Measurements from ENCODE around the gene PLCB1.

The PLCB1 gene

DNA sequence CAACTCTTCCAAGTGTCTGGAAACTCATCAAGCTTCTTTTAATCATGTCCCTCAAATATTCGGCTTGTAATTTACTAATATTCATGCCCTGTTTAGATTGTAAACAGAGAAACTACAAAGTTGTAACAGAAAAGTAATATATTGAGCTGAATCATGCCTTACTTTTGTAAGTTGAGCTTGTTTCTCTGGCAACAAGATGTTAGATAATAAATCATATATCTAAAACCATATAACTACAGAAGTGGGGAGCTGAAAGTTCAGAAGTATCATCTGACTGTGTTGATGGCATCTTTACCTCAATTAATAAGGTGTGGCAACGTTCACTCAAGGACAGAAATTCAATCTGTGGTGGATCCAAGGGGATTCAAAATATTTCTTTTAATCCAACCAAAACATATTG, 263.9 kb downstream of the PLCB1 start:
- no peak for DNase-seq (ENCODE audit: low read depth in 2 of 2, low spot score in 1 of 2)

DNA sequence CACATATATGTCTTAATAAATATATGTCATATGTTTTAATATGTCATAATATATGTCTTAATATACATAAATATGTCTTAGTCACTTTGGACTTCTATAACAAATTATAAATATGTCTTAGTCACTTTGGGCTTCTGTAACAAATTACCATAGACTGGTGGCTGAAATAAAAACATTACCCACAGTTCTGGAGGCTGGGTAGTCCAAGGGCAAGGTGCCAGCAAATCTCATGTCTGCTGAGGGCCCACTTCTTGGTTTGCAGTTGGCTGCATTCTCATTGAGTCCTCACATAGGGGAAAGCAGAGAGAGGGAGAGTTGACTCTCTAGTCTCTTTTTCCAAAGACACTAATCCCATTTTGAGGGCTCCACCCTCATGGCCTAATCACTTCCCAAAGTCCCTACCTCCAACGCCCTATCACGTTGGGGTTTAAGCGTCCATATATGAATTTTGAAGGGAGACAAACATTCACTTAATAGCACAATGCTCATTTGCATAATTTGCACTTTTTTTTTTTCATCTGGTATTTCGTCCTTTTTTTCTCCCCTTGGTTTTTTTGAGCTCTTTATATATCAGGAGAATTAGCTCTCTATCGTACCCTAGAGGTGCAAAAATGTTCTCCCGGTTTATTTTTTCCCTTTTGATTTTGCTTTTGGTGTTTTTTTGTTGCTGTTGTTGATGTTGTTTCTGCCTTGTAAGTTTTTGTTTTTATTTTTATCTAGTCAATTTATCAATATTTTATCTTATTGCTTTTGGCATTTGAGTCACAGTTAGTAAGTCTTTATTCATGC, 266.4 kb downstream of the PLCB1 start:
- DNase-seq (ENCODE audit: low read depth in 2 of 2, low spot score in 1 of 2) = no peak

DNA sequence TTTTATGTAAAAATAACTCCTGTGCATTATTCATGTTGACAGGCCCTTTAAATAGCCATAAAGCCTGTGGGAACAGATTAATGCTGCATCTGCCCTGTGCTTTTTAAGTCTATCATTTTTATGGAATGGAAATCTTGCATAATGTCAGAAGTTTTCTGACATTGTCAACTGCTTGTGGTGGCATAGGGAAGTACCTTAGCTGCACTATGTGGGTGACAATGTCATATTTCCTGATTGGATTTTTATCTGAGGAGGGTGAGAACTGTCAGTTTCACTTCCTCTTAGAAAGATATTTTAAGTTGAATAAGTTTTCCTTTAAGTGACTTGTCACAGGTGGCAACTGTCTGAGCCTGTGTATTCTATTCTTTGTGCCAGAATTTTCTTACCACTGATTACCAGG, 267.9 kb downstream of the PLCB1 start:
- DNase-seq (ENCODE audit: low read depth in 2 of 2, low spot score in 1 of 2) = no peak

DNA sequence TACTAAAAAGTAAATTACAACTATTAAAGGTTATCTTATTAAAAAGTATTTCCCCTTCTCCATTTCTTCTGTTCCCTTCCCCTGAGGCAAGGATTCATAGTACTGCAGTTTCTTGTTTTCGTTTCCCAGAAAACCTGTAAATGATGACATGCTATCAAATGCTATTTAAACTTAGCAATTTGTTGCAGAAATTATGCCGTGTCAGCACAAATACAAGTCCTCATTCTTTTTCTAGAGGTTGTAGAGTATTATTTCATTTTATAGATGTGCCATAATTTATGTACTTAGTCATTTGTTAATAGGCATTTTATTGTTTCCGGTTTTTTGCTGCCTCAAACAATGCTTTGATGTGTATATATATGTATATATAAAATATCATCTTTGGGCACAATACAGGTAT, 268.4 kb downstream of the PLCB1 start:
- DNase-seq (ENCODE audit: low read depth in 2 of 2, low spot score in 1 of 2) = no peak

DNA sequence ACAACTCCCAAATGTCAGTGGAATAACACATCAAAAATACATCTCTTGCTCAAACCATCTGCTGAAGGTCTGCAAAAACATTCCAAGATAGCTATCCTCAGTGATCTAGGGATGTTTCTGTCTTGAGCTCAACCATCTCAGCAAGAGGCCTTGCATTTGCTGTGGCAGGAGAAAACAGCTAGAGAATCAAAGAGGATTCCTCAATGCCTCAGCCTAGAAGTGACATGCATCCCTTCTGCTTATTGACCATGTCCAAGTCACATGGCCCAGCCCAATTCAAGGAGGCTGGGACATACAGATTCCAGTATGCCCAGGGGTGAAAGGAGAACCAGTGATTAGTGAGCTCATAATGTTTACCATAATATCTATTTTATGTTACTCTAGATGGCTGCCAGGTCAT, 269.5 kb downstream of the PLCB1 start:
- DNase-seq (ENCODE audit: low read depth in 2 of 2, low spot score in 1 of 2) = no peak

DNA sequence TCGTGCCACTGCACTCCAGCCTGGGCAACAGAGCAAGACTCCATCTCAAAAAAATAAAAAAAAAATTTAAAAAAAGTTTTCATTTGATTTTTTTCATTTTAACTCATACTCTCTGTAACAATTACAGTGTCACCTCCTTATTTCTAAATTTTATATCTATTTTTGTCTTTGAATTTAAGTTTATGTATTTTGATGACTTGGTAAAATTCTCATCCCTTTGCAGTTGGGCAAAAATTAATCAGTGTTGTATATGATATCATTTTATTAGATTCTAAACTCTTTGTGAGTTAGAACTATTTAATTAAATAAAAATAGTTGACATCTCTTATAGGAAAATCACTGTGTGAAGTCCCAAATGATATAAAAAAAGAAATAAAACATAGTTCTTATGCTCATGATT, 270.7 kb downstream of the PLCB1 start:
- DNase-seq (ENCODE audit: low read depth in 2 of 2, low spot score in 1 of 2) = no peak

DNA sequence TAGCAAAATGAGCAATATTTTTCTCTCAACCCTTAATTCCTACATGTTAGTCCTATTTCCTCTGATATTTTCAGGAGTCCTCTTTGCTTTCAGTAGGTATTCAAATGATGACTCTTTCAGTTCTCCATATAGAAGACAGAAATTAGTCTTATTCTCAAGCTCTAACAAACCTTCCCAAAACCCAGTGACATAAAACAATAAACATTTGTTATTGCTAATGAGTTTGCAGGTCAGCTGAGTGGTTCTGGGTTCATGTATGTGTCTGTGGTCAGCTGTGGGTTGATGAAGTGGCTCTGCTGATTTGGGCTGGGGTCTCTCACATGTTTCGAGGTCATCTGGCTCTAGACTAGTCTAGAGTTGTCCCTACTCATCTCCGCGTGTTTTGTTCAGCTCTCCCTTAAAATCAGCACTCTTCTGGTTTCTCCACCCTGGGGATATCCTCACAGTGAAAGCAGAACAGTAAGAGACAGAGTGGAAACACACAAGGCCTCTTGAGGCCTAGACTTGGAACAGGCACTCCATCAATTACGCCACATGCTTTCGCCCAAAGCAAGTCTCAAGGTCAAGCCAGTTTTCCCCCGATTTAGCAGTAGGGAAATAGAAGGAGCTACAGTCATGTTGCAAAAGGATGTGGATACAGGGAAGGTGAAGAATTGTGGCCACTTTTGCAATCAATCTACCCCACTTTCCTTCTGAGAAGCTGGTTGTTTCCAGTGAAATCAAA, 273.0 kb downstream of the PLCB1 start:
- no peak for DNase-seq (ENCODE audit: low read depth in 2 of 2, low spot score in 1 of 2)

DNA sequence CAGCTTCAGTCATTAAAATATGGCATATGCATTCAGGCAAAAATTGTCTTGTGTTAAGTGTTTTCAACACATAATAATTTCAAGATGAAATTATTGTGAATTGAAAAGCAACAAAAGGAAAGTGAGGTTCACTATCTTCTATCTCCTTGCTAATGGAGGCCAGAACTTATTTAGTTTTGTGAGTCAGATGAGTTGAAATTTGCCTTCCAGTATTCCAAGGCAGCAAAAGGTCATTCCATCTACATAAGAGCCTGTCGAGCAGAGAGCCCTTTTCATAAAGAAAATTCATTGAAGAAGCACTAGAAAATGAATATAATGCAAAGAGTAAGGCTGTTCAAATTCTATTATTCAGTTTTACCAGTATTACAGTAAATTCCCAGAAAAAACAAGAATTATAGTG, 274.3 kb downstream of the PLCB1 start:
- DNase-seq (ENCODE audit: low read depth in 2 of 2, low spot score in 1 of 2) = no peak

DNA sequence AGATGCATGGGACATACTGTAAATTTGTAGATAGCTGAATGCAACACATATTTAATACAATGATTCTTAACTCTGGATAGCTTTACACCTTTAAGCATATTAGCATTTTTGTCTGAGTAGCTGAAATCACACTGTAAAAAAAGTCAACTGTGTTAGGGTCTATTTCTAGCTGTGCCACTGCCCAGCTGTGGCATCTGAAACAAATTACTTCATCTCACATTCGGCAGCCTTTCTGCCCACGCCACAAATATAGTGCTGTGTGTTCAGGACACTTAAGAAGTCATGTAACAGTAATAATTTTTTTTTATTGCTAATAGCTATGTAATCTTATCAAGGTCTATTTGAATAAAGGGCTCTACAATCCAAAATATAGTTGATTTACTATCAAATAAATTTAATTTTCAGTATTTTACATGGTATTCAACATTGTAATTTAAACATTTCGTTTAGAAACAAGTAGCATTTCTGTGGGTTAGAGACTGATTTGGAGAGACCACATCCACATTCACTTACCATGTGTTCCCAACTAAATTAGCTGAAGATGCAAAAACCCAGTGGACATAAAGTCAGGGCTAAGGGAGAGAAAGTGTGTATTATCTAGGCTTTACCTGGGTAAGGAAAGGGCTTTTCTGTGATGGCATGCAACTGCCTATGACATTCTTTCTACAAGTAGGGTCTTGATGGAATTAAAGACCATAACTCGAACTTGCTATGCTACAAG, 276.7 kb downstream of the PLCB1 start:
- no peak for DNase-seq (ENCODE audit: low read depth in 2 of 2, low spot score in 1 of 2)

DNA sequence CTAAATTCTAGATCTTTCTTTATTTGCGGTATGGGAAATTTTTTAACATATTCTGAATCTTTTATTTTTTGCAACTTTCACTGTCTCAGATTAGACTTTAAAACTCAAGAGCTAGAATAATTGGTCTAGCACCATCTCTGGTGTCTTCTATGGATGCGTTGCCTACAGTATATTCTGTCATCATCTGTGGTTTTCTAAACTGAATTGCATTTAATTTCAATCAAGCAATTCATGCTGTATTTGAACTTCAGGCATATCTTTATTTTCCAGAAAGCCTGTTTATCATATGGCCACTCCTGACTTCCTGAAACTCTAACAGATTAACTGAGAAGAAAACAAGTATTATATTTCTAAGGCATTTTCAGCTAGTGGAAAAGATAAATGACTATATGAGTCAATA, 281.6 kb downstream of the PLCB1 start:
- DNase-seq (ENCODE audit: low read depth in 2 of 2, low spot score in 1 of 2) = no peak

DNA sequence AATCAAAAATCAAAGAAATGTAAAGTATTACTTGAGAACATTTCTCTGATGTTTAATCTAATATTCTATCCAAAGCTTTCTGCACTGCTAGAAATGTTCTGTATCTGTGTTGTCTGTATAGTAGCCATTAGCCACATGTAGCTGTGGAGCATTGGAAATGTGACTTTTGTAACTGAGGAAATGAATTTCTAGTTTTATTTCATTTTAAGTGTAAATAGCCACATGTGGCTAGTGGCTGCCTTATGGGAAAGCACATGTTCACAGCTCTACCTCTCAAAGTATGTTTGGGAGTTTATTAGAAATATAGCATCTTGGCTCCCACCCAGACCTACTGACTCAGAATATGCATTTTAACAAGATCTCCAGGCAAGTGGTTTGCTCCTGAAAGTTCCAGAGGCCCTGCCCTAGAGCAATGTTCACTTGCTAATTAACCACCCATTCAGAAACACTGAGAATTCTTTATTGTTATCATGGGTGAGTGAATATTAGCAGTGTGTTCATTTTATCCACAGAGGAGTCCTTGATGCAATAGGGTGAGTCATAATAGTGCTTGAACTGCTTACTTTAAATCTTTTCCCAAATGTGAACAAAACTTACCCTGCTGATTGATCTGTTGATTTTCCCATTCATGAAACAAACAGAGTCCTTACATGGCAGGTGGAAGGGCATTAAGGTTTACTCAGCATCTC, 282.7 kb downstream of the PLCB1 start:
- no peak for DNase-seq (ENCODE audit: low read depth in 2 of 2, low spot score in 1 of 2)

DNA sequence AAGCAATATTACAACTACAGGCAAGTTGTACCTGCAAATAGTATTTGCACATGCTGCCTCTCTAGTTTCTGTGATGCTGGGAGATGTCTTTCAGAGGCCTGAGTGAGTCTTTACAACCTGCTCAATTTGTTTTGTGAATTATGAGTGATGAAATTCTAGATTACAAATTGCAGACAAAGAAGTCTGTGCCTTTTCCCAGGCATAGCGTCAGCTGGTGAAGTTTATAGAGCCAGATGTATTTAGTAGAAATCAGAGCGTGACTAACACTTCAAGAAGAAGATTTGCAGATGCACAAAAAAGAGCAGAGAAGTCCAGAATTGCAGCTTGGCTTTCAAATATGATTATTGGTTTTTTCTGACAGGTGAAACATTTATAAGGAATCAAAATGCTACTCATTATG, 289.9 kb downstream of the PLCB1 start:
- DNase-seq (ENCODE audit: low read depth in 2 of 2, low spot score in 1 of 2) = no peak

DNA sequence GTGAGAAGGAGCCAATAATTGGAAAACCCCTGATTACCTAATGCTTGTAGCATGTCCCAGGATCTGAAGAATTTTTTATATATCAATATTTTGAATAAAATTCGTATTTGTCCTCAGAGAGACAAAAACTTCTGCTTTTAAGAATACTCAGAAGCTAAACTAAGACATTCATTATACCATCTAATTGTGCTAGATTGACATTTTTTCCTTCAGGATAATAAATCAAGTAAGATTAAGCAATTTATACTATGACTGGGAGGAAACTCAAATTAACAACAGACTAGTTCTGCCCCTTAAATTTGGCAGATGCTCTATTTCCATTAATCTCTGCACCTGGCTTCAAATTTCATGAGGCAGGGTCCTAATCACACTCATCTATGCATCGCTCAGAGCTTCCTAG, 291.4 kb downstream of the PLCB1 start:
- no peak for DNase-seq (ENCODE audit: low read depth in 2 of 2, low spot score in 1 of 2)

DNA sequence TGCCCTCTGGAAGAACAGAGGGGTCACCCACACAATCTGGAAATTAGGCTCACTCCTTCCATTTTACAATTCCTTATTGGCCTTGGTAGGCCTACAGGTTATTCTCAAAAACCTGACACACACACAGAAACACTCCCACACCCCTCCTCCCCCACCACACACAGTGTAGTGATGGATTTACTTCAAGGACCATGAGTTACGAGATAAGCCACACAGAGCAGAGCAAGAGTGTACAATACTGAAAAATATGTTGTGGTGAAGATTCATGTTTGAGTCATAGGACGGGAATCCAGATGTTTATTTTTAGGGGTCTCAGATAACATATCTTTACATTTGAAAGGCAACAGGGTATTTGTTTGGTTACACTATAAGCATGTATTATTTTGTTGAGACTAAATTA, 291.9 kb downstream of the PLCB1 start:
- DNase-seq (ENCODE audit: low read depth in 2 of 2, low spot score in 1 of 2) = no peak

DNA sequence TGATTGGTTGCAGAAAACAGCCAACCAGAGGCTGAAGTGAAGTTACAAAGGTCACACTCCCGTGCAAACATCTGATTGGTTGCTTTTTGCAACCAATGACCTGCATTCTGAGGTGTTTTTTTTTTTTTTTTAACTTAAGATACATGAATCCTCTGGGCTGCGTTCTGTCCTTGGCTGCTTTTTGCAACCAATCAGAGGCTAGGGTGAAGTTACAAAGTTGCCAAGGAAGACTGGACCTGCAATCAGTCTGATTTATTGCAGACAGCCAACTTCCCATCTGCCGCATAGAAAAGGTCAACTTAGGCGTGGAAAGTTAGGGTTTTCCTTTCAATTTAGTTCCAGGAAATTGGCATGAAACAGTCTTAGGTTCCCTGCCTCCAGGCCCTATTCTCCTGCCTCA, 292.9 kb downstream of the PLCB1 start:
- no peak for DNase-seq (ENCODE audit: low read depth in 2 of 2, low spot score in 1 of 2)

DNA sequence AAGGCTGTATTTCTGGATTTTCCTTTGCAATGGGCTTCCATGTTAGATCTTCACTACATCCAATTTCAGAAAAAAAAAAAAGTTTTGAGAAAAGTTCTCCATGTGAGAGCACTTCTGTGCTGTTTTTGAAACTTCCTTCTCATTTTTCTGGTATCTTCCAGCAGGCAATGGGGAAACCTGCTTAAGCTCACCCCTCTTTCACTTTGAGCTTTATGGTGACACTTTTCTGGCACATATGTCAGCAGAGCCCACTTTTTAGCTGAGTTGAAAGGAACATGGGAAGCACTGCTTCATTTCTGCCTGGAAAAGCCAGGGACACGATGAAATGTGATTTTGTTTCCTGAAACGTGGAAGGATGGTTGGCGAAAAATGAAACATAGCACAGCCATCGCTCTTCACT, 293.7 kb downstream of the PLCB1 start:
- no peak for DNase-seq (ENCODE audit: low read depth in 2 of 2, low spot score in 1 of 2)

DNA sequence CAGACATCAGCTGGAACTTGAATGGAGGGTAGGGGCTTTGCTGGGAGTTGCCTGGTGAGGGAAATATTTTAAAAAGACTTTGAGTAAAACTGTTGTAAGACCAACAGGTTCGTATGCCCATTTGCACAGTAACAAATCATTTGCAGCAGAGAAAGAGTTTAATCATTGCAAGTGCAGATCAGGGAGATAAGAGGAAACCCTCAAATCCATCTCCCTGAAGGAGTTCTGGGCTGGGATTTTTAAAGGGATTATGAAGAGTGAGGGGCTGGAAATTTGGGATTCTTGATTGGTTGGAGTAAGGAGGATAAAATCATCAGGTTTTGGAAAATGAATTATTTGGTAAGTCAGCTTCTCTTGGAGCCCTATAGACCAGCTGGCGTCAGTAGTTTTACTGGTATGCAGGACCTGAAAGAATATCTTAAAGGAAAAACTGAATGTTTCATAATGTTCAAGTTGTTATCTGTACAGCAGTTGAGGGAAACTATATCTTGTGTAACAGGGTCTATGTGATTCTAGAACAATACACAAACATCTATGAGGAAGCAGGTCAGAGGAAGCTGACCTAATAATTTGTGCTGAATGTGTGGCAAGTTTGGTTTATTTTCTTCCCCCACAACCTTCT, 295.5 kb downstream of the PLCB1 start:
- DNase-seq (ENCODE audit: low read depth in 2 of 2, low spot score in 1 of 2) = no peak

DNA sequence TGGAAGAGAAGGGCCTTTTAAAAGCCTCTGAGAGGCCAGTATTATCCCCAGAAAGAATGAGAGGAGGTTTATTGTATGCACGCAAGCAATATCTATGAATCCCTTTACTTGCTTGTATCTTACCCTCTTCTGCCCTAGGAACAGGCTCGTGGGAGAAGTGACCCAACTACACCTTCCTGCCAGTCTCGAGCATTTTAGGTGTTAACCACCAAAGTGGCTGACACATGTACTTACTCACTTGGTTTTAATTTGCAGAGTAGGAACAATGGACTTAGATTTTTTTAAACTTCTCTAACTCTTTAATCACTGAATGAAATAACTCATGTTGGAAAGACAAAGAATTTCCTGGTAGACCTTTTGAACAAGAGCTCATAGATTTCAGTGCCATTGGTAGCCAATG, 296.9 kb downstream of the PLCB1 start:
- DNase-seq (ENCODE audit: low read depth in 2 of 2, low spot score in 1 of 2) = no peak

DNA sequence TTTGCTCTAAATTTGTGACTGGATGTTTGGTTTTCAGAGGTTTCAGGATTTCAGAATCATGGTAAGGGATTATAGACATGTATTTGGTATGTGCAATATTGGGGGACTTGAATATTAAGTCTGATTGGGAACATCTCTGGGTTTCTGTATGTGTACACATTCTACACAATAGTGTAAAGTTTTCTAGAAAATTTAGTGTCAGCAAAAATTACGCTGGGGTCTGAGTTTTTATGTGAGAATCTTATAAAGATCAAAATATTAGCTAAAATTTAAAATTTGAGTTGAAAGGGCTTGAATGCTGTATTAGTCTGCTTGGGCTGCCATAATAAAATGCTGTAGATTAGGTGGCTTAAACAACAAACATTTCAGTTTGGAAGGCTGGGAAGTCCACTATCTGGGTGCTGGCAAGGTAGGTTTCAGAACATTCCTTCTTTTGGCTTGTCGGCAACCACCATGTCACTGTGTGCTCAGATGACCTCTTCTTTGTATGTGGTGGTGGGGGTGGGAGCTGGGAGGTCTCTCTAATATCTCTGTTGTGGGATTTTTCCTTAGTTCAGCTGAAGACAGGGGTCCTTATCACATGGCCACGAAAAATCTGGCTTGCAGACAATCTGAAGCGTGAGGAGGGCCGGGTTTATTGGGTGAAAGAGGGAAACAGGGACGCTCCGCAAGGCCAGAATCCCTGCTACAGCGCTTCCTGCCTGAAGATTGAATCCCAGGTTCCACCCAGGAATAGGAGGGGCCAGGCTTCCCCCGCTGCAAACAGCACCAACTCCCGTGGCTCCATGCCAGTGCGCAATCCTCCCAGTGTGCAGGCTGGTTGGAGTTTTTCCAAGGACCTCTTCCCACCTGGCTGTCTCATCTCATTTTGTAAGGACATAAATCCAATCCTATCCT, 299.7 kb downstream of the PLCB1 start:
- no peak for DNase-seq (ENCODE audit: low read depth in 2 of 2, low spot score in 1 of 2)

Measured in stimulated activated CD8-positive, alpha-beta memory T cell treated with anti-CD3 and anti-CD28 coated beads, Interleukin-4, amount 100 ng/mL, for 1 hour (primary cell).